AG08395 (cell line): ENCODE results near the gene MED12.

Experiments used
- DNase-seq: peaks from one replicate; pipeline ENCODE4 v3.0.0; 2012; ENCODE audit warnings: mixed read lengths, low spot score

The MED12 gene

GRCh38 chrX:71107245-71107644 is 11.2 kb upstream of the MED12 start:
- no peak for DNase-seq

DNA sequence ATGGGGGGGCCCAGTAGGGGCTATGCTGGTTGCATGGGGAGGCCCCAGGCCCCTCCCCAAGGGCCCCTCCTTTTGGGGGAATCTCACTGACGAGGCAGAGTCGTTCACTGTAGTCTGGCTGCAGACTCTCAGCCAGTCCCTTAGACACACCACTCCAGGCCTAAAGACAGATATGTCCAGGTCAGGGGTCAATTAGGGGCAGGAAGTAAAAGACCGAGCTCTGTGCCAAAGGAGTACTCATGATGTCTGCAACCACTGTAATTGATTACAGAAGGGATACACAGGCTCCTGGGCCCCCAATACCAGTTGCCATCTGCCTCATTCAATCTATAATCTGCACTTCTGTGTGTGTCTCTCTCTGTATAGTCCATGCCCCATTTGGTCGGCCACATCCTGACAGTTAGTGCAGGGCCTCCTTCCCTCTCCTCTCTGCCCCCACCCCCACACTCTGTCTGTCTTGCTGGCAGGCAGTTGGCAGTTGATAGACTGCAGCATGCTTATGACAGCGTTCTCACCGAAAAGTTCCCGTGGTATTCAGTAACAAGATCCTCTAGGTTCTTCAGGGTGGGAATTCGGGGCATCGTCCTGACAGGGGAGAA is 10.5 kb upstream of the MED12 start:
- DNase-seq: no peak

GRCh38 chrX:71109051-71109450 is 9.3 kb upstream of the MED12 start:
- no peak for DNase-seq

DNA sequence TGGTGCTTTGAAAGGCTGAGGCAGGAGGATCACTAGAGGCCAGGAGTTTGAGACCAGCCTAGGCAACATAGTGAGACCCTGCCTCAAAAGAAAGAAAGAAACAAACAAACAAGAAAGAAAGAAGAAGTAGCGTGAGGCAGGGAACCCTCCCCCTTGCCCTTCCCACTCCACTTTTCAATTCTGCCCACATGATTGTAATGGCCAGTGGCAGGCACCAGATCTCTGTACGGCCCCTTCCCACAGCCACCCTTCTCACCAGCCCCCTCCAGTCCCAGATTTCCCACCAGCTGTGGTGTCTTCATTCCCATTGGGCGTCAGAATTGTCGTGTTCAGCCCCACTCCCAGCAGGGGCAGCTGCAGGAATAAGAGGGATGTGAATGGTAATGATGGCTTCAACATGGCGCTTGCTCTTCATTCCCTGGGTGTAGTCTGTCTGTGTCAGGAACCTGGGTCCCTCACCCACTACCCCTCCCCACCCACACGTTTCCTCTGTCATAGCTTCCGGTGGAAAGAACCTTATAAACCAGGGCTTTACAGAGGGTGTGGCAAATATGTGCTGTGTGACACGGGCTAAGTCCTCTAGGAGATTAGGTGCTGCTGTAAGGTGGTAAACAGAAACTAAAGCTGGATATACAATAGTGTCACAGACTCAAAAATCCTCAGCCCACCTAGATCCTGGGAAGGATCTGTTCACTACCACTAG is 7.1 kb upstream of the MED12 start, which contains the start of gene IL2RG:
TSS of gene IL2RG (minus strand) at position 437 of the 703 bp plus-strand sequence. CDS start at position 399, 38 bp downstream.
- DNase-seq: no peak

GRCh38 chrX:71111921-71112431 is 6.4 kb upstream of the MED12 start:
- no peak for DNase-seq

DNA sequence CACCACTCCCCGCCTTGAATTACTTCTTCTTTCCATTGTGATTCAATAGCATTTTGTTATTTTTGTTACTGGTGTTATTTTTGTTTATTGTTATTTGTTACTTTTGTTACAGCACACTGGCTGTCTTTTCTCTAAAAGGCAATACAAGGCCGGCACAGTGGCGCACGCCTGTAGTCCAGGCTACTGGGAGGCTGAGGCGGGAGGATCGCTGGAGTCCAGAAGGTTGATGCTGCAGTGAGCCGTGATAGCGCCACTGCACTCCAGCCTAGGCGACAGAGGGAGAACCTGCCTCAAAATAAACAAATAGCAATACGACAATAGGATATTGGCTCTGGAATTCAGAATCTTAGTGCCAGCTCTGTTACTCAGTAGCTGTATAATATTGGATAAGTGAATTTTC is 1.0 kb upstream of the MED12 start:
- DNase-seq: no peak

GRCh38 chrX:71118985-71119535 is 664 bp downstream of the MED12 start:
- DNase-seq: no peak

DNA sequence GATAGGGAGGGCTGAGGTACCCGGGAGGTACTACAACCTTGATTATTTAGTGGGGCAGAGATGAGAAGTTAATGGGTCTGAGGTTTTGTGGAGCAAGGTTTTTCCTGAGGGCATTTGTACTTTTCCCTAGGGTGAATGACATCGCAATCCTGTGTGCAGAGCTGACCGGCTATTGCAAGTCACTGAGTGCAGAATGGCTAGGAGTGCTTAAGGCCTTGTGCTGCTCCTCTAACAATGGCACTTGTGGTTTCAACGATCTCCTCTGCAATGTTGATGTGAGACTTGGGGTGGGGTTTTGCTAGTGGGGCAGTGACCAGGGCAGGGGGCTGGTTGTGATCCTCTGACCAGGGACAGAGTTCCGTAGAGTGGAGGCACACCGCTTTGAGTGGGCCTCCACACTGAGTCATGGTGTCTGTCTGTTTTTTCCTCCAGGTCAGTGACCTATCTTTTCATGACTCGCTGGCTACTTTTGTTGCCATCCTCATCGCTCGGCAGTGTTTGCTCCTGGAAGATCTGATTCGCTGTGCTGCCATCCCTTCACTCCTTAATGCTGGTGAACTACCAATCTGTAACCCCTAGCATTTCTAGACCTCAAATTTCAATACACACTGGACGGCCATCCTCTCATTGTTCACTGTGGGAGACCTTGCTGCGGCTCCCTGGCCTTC is 9.9 kb downstream of the MED12 start:
- no peak for DNase-seq

- DNase-seq: peak; percentile 68
Observed at GRCh38 chrX:71128915-71129765, 10.7 kb downstream of the MED12 start.

DNA sequence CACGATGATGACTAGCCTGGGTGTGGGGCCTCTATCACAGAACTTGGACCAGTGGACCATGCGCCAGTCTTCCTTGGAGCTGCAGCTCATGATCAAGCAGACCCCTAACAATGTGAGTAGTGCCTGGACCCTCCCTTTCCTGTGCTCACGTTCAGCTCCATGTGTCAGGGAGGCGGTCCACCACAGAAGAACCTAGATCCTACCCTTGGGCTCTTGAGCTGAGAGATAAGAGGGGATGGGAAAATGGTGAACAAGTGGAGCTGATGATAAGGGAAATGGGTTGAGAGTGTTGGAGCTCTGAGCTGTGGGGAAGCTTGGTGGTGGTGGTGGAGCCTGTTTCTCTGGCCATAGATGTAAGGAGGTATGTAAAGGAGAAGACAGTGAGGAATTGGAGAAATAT is 13.1 kb downstream of the MED12 start:
- DNase-seq: no peak

DNA sequence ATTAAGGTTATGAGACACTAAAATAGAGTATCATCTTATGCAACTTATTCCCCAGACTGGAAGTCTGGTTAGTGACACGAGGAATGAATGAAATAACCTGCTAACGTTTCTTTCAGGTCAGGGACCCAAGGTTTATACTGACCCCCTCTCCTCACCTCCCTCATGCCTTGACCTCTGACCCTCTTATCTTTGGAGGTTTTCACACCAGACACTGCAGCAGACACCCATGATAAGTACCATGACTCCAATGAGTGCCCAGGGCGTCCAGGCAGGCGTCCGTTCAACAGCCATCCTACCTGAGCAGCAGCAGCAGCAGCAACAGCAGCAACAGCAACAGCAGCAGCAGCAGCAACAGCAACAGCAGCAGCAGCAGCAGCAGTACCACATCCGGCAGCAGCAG is 22.0 kb downstream of the MED12 start:
- DNase-seq: no peak

GRCh38 chrX:71143508-71143907 is 25.1 kb downstream of the MED12 start:
- peak; percentile 40 for DNase-seq

- DNase-seq: no peak
Observed at GRCh38 chrX:71144651-71145050, 26.3 kb downstream of the MED12 start, which contains the start of gene NLGN3. Gene NLGN3 (plus strand): TSS chrX:71144841. CDS start chrX:71147750, 2,909 bp downstream.

DNA sequence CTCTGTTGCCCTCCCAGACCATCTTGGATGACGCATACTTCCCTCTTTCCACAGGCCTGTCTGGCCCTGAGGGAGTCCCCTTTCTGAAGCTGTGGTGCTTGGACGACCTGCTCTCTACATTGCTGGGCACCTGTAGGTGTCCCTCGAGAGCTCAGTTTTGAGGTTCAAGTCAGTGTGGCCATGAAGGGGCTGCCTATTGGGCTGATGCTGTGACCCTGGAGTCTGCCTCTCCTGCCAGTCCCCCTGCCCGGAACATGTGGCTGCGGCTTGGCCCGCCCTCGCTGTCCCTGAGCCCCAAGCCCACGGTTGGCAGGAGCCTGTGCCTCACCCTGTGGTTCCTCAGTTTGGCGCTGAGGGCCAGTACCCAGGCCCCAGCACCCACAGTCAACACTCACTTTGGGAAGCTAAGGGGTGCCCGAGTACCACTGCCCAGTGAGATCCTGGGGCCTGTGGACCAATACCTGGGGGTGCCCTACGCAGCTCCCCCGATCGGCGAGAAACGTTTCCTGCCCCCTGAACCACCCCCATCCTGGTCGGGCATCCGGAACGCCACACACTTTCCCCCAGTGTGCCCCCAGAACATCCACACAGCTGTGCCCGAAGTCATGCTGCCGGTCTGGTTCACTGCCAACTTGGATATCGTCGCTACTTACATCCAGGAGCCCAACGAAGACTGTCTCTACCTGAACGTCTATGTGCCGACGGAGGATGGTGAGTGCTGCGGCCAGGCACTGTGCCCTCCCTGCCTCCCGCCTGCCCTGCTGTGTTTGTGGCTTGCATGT is 29.3 kb downstream of the MED12 start:
- DNase-seq: no peak

DNA sequence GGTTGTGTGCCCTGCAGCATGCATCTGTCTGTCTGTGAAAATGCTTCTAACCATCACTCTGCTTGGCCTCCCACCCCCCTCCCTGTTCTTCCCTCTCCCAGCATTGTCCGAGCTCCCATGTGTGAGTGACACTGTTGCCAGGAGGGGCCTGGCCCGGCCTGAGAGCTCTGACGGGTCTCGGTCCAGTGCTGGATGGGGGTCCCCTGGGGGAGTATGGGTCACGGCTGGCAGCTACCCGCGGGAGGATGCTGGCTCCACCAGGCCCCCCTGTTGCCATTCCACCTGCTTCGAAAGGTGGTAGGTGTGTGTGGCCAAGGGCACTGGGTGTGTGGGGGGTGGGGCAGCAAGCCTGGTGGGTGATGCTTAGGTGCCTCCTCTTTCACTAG is 29.9 kb downstream of the MED12 start:
- DNase-seq: no peak

DNA sequence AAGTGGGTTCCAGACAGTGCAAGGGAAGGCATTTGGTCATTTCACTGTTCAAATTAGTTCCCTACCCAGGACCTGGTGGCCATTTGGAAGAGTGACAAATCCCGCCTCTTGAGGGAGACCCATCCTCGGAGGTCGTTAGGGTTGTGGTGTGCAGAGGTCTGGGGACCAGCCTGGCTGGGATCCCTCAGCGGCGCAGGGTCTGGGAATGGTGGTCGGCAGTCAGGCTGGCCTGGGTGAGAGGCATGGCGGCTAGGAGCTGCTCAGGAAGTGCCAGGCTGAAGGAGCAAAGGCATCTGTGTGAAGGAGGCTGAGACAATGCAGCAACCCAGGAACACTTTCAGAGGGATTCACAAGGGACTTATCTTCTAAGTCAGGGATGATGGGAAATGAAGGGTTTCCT is 33.0 kb downstream of the MED12 start:
- DNase-seq: no peak

DNA sequence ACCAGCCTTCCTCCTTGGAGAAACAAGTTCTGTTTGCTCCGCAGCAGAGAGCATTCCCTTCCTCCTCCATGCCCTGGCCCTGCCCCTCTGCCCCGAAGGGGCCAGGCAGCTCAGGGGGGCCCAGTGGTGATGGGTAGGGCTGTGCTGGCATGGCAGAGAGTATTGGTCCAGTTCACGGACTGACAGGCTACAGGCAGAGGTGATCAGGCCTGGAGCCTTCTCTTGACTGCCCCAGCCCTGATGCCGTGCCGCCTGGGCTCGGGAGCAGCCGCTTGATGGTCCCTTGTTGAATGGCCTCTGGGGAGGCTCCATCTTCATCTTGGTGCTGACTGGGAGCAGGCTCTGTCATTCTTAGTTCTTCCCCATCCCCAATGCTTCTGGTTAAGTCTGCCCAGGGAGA is 35.8 kb downstream of the MED12 start:
- no peak for DNase-seq

DNA sequence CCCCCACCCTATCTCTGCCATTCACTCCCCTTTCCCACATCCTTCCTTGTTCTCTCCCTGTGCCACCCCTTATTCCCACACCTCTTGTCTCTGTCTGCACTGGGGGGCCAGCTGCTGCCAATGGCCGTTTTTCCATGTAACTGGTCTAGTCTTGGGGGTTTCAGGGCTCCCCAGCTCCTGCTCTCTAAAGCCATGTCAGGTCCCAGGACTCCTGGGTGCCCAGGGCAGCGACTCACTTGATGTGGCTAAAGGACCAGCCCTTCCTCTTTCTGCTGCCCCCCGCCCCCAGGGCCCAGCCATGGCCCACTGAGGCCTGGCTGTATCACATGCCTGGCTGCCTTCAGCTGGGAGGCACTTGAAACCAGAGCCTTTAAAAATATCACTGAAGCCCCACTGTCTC is 36.2 kb downstream of the MED12 start:
- no peak for DNase-seq

DNA sequence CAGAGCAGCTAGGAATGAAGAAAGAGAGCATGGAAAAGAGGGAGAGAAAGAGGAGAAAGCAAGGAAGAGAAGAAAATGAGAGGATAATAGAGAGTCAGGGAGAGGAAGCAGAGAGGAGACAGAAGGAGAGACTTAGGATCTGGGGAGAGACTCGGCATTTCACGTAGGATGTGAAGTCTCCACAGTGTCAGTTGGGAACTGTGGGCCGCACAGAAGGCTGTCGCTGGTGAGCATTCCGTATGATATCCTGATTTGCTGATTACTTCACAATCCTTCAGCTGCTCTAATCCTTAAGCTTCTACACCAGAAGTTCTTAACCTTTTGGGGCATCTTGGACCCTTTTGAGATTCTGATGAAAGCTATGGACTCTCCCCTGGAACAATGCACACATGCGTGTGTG is 40.2 kb downstream of the MED12 start:
- no peak for DNase-seq

- DNase-seq: no peak
Observed at GRCh38 chrX:71159335-71159734, 40.9 kb downstream of the MED12 start.

GRCh38 chrX:71160475-71160874 is 42.1 kb downstream of the MED12 start:
- DNase-seq: no peak
